Measurements from ENCODE around the gene TMEM222. TPM values are rescaled to one million over a fixed set of nuclear protein-coding genes. Genes with fewer than 3 reads are reported as not detected.
A peak's percentile ranks its signal among the peaks of the same experiment; 100 is the strongest.

The TMEM222 gene
- total RNA-seq, 1 experiment from 2014 or later, result 30.6 TPM

- DNase-seq (ENCODE audit: low spot score), result no peak
Measured at GRCh38 chr1:27342391-27342777, 20.4 kb downstream of the TMEM222 start.

- DNase-seq (ENCODE audit: low spot score), result no peak
Measured at GRCh38 chr1:27342778-27343638, 21.0 kb downstream of the TMEM222 start.

GRCh38 chr1:27343639-27344025 is 21.7 kb downstream of the TMEM222 start:
- no peak for DNase-seq (ENCODE audit: low spot score)

- DNase-seq (ENCODE audit: low spot score), result no peak
Measured at GRCh38 chr1:27345272-27345671, 23.3 kb downstream of the TMEM222 start.

GRCh38 chr1:27346357-27346756 is 24.4 kb downstream of the TMEM222 start:
- no peak for DNase-seq (ENCODE audit: low spot score)

GRCh38 chr1:27346991-27347624 is 25.1 kb downstream of the TMEM222 start:
- peak; percentile 26 for DNase-seq (ENCODE audit: low spot score)

GRCh38 chr1:27348861-27349783 is 27.2 kb downstream of the TMEM222 start:
- DNase-seq (ENCODE audit: low spot score), result no peak

GRCh38 chr1:27349784-27350662 is 28.1 kb downstream of the TMEM222 start:
- DNase-seq (ENCODE audit: low spot score), result no peak

- DNase-seq (ENCODE audit: low spot score), result no peak
Measured at GRCh38 chr1:27350663-27351540, 28.9 kb downstream of the TMEM222 start.

GRCh38 chr1:27351541-27352107 is 29.7 kb downstream of the TMEM222 start:
- no peak for DNase-seq (ENCODE audit: low spot score)

- no peak for DNase-seq (ENCODE audit: low spot score)
Measured at GRCh38 chr1:27353166-27353565, 31.2 kb downstream of the TMEM222 start.

GRCh38 chr1:27353629-27354028 is 31.7 kb downstream of the TMEM222 start:
- no peak for DNase-seq (ENCODE audit: low spot score)

- no peak for DNase-seq (ENCODE audit: low spot score)
Measured at GRCh38 chr1:27355683-27356082, 33.7 kb downstream of the TMEM222 start.

GRCh38 chr1:27356277-27356618 is 34.3 kb downstream of the TMEM222 start:
- DNase-seq (ENCODE audit: low spot score), result no peak

GRCh38 chr1:27356619-27357280 is 34.8 kb downstream of the TMEM222 start:
- DNase-seq (ENCODE audit: low spot score), result no peak

- no peak for DNase-seq (ENCODE audit: low spot score)
Measured at GRCh38 chr1:27357281-27358037, 35.5 kb downstream of the TMEM222 start.

GRCh38 chr1:27358038-27358927 is 36.3 kb downstream of the TMEM222 start:
- no peak for DNase-seq (ENCODE audit: low spot score)

GRCh38 chr1:27358928-27359313 is 37.0 kb downstream of the TMEM222 start:
- no peak for DNase-seq (ENCODE audit: low spot score)

Measured in A172 (cell line).